Measurements from ENCODE around the gene ETV6.

DNA sequence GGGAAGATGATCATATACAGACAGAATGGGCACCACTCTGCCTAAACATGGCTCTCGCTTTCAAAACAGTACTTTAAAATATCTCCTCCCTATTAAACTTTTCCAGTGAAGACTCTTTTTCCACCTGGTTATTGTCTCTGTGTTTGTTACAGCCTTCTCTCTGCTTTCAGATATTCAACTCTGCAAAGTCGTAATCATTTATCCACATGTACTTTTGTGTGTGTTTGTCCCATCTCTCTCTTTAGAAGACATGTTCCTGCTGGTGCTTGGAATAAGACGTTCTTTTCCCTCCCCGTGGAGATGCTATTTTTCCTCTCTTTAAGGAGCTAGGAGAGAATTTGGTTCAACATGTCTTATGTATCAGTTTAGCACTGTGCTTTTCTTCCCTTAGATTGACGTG, 45.1 kb downstream of the ETV6 start:
- TF ChIP-seq, protein P1, sequence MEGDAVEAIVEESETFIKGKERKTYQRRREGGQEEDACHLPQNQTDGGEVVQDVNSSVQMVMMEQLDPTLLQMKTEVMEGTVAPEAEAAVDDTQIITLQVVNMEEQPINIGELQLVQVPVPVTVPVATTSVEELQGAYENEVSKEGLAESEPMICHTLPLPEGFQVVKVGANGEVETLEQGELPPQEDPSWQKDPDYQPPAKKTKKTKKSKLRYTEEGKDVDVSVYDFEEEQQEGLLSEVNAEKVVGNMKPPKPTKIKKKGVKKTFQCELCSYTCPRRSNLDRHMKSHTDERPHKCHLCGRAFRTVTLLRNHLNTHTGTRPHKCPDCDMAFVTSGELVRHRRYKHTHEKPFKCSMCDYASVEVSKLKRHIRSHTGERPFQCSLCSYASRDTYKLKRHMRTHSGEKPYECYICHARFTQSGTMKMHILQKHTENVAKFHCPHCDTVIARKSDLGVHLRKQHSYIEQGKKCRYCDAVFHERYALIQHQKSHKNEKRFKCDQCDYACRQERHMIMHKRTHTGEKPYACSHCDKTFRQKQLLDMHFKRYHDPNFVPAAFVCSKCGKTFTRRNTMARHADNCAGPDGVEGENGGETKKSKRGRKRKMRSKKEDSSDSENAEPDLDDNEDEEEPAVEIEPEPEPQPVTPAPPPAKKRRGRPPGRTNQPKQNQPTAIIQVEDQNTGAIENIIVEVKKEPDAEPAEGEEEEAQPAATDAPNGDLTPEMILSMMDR (IDR thresholded peaks at IDR 0.05), result no peak
- TF ChIP-seq ZFX (IDR thresholded peaks at IDR 0.05; ENCODE audit: borderline replicate concordance), result no peak
